ENCODE data around the gene YPEL5. TPM values are rescaled to one million over a fixed set of nuclear protein-coding genes. Genes with fewer than 3 reads are reported as not detected.

The YPEL5 gene
- total RNA-seq, 1 donor from 2014 or later: 66.4 TPM

DNA sequence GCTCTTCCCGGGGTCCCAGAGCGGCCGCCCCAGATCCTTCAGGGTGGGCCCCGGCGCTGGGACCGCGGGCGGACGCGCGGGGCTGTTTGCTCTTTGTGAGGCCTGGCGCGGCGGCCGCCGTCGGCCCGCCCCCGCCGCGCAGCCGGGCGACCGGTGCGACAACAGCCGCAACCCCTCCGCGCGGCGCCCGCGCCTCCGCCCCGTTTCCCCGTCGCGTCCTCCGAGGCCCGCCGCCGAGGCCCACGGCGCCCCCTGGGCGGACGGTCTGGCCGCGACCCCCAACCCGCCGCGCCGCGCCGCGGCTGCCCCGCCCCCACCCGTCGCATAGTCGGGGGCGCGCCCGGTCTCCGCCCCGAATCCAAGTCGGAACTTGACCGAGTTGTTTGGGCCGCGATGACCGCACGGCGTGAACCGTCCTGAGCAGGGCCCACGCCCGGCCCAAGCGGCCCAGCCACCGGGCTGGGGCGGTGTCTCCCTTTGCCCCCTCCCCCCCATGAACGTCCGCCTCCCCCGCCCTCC is 448 bp downstream of the YPEL5 start:
- H3K4me2 ChIP-seq: peak overlapping the region; percentile 77
- Mint-ChIP-seq H3K4me1 (peaks cover 24% of the 10 kb centered on the region), H3K27ac (no peak overlapping the region), H3K27me3 (ENCODE audit: insufficient read depth, low read depth) (peaks cover 6% of the 10 kb centered on the region), H3K9me3 (no peaks in the 10 kb centered on the region), H3K36me3 (peaks cover 9% of the 10 kb centered on the region), H3K4me3 (peak overlapping the region; percentile 91)
- H3K4me3 ChIP-seq: peak overlapping the region; percentile 93
- peaks cover 42% of the 10 kb centered on the region for H3K4me1 ChIP-seq
- peaks cover 17% of the 10 kb centered on the region for H3K27me3 ChIP-seq
- H3K27ac ChIP-seq: peak overlapping the region; percentile 87
- H2AFZ ChIP-seq (replicated peaks): peak overlapping the region; percentile 27
- no peaks in the 10 kb centered on the region for H3K36me3 ChIP-seq
- no peaks in the 10 kb centered on the region for H3K9me3 ChIP-seq (ENCODE audit: low read depth)
- H4K20me1 ChIP-seq (ENCODE audit: low read depth): peaks cover 12% of the 10 kb centered on the region
- TF ChIP-seq, protein P1, sequence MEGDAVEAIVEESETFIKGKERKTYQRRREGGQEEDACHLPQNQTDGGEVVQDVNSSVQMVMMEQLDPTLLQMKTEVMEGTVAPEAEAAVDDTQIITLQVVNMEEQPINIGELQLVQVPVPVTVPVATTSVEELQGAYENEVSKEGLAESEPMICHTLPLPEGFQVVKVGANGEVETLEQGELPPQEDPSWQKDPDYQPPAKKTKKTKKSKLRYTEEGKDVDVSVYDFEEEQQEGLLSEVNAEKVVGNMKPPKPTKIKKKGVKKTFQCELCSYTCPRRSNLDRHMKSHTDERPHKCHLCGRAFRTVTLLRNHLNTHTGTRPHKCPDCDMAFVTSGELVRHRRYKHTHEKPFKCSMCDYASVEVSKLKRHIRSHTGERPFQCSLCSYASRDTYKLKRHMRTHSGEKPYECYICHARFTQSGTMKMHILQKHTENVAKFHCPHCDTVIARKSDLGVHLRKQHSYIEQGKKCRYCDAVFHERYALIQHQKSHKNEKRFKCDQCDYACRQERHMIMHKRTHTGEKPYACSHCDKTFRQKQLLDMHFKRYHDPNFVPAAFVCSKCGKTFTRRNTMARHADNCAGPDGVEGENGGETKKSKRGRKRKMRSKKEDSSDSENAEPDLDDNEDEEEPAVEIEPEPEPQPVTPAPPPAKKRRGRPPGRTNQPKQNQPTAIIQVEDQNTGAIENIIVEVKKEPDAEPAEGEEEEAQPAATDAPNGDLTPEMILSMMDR (IDR thresholded peaks at IDR 0.05): no peak
- TF ChIP-seq EZH2phosphoT487 (IDR thresholded peaks at IDR 0.05): no peak
- TF ChIP-seq EZH2 (IDR thresholded peaks at IDR 0.05): no peak
- peak; percentile 65 for DNase-seq (ENCODE audit: low spot score)
- H3F3A ChIP-seq (ENCODE audit: low read depth): peaks cover 26% of the 10 kb centered on the region
- peaks cover 13% of the 10 kb centered on the region for H3K79me2 ChIP-seq (ENCODE audit: low read depth)
- peak overlapping the region; percentile 74 for H3K9ac ChIP-seq

DNA sequence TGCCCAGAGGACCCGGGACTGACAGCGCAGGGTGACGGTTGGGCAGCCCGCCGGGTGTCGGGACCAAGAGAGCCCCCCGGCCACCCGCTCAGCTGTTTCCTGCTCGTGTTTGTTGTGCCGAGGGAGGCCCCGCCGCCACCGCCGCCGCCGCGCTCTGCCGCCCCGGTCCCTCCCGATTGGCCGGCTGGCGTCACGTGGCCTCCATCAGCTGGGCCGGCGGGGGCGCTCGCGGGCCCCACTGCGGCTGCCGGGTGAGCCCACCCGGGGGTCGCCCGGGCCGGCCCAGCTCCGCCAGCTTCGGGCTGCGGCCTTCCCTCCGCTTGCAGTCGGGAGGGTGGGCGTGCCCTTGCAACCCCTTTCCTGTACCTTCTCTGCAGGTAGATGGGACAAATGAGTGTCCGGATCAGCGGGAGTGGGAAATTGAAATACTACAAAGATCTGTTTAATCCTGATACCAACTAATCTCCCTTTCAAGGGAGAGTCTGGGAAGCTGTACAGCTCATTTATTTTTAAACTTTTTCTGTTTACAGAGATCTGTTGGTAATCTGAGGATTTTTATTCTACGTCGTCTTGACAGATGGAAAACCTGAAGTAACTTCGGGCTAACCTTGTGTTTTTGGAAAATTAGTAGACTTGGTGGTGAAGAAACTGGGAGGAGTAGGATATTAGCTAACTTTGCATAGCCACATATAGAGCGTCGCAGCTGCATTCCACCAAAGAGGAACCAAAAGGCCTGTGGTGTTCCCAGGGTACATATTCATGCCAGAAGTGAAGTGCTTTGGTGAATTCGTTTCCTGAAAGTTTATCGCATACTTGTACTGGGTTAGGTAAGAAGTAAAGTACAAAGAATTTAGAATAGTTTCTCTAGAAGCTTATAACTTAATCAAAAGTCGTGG is 1.2 kb downstream of the YPEL5 start:
- Mint-ChIP-seq H3K27me3 (ENCODE audit: insufficient read depth, low read depth) (peaks cover 6% of the 10 kb centered on the region), H3K36me3 (peaks cover 10% of the 10 kb centered on the region), H3K9me3 (no peaks in the 10 kb centered on the region), H3K27ac (peak overlapping the region; percentile 2), H3K4me1 (peaks cover 24% of the 10 kb centered on the region), H3K4me3 (peak overlapping the region; percentile 91)
- H3K9ac ChIP-seq: peak overlapping the region; percentile 50
- DNase-seq (ENCODE audit: low spot score): peak; percentile 91
- H3F3A ChIP-seq (ENCODE audit: low read depth): peaks cover 26% of the 10 kb centered on the region
- peak overlapping the region; percentile 93 for H3K4me3 ChIP-seq
- no peaks in the 10 kb centered on the region for H3K36me3 ChIP-seq
- no peak for TF ChIP-seq EZH2 (IDR thresholded peaks at IDR 0.05)
- TF ChIP-seq, protein P1 (IDR thresholded peaks at IDR 0.05): peak; percentile 53
- no peak for TF ChIP-seq EZH2phosphoT487 (IDR thresholded peaks at IDR 0.05)
- H4K20me1 ChIP-seq (ENCODE audit: low read depth): peaks cover 12% of the 10 kb centered on the region
- peak overlapping the region; percentile 27 for H2AFZ ChIP-seq (replicated peaks)
- H3K79me2 ChIP-seq (ENCODE audit: low read depth): peaks cover 13% of the 10 kb centered on the region
- H3K27me3 ChIP-seq: peaks cover 17% of the 10 kb centered on the region
- no peaks in the 10 kb centered on the region for H3K9me3 ChIP-seq (ENCODE audit: low read depth)
- H3K4me1 ChIP-seq: peaks cover 42% of the 10 kb centered on the region
- H3K4me2 ChIP-seq: peak overlapping the region; percentile 72
- H3K27ac ChIP-seq: peak overlapping the region; percentile 35

DNA sequence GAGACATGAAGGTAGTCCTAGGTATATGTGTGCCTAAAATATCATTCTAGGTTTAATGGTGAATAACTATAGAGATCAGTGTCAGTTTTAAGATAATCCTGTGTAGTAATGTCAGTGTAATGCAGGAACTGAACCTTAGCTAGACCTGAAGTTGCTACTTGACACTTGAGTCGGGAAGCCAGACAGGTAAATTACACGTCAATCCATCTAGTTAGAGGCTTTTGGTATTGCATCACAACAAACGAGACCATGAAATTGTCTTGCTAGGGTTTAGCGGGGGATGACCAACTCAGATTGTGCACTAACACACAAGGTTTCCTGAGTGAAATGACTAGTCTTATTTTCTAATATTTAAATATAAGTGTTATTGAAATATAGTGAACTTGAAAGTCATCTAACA is 2.0 kb downstream of the YPEL5 start:
- Histone ChIP-seq H3K9me3 (ENCODE audit: low read depth) (no peaks in the 10 kb centered on the region), H3K79me2 (ENCODE audit: low read depth) (peaks cover 13% of the 10 kb centered on the region), H3K27me3 (peaks cover 17% of the 10 kb centered on the region), H3K9ac (no peak overlapping the region), H3K4me2 (peak overlapping the region; percentile 72), H3K4me3 (peak overlapping the region; percentile 93), H3K4me1 (peaks cover 36% of the 10 kb centered on the region), H4K20me1 (ENCODE audit: low read depth) (peaks cover 12% of the 10 kb centered on the region), H3F3A (ENCODE audit: low read depth) (peaks cover 26% of the 10 kb centered on the region), H2AFZ (replicated peaks) (no peak overlapping the region), H3K27ac (no peak overlapping the region), H3K36me3 (no peaks in the 10 kb centered on the region)
- no peak overlapping the region for H3K27ac Mint-ChIP-seq
- peak overlapping the region; percentile 91 for H3K4me3 Mint-ChIP-seq
- peaks cover 24% of the 10 kb centered on the region for H3K4me1 Mint-ChIP-seq
- TF ChIP-seq EZH2phosphoT487 (IDR thresholded peaks at IDR 0.05) (no peak), EZH2 (IDR thresholded peaks at IDR 0.05) (no peak)
- TF ChIP-seq, protein P1 (IDR thresholded peaks at IDR 0.05): no peak
- no peaks in the 10 kb centered on the region for H3K9me3 Mint-ChIP-seq
- peaks cover 13% of the 10 kb centered on the region for H3K36me3 Mint-ChIP-seq
- H3K27me3 Mint-ChIP-seq (ENCODE audit: insufficient read depth, low read depth): peaks cover 6% of the 10 kb centered on the region
- DNase-seq (ENCODE audit: low spot score): no peak

Data from neural progenitor cell (in vitro differentiated cells).